HG03432 (cell line): Measurements from ENCODE around the gene NCAM1.

ENCODE experiments used
- ATAC-seq: cut with Tn5 transposase; IDR thresholded peaks from one replicate; pipeline ENCODE4 v1.9.1; 2021; ENCODE audit warnings: mild to moderate bottlenecking, moderate library complexity; ENCODE audit not compliant: unreplicated experiment

The NCAM1 gene

GRCh38 chr11:113124578-113124977 is 163.4 kb downstream of the NCAM1 start:
- ATAC-seq: no peak

- ATAC-seq: no peak
Measured at GRCh38 chr11:113129261-113129992, 168.2 kb downstream of the NCAM1 start.

- ATAC-seq: no peak
Measured at GRCh38 chr11:113131036-113131775, 170.0 kb downstream of the NCAM1 start.

- ATAC-seq: no peak
Measured at GRCh38 chr11:113133071-113133470, 171.9 kb downstream of the NCAM1 start.

- no peak for ATAC-seq
Measured at GRCh38 chr11:113134626-113135025, 173.4 kb downstream of the NCAM1 start.

GRCh38 chr11:113137713-113138529 is 176.7 kb downstream of the NCAM1 start:
- no peak for ATAC-seq

- ATAC-seq: no peak
Measured at GRCh38 chr11:113138731-113139130, 177.5 kb downstream of the NCAM1 start.

- ATAC-seq: no peak
Measured at GRCh38 chr11:113141010-113141409, 179.8 kb downstream of the NCAM1 start.

GRCh38 chr11:113142508-113142907 is 181.3 kb downstream of the NCAM1 start:
- ATAC-seq: no peak

GRCh38 chr11:113147249-113147648 is 186.0 kb downstream of the NCAM1 start:
- no peak for ATAC-seq

GRCh38 chr11:113148076-113148475 is 186.9 kb downstream of the NCAM1 start:
- ATAC-seq: no peak

- no peak for ATAC-seq
Measured at GRCh38 chr11:113148652-113149051, 187.4 kb downstream of the NCAM1 start.

- ATAC-seq: no peak
Measured at GRCh38 chr11:113151521-113151920, 190.3 kb downstream of the NCAM1 start.

GRCh38 chr11:113152500-113152899 is 191.3 kb downstream of the NCAM1 start:
- no peak for ATAC-seq

GRCh38 chr11:113153847-113154246 is 192.6 kb downstream of the NCAM1 start:
- no peak for ATAC-seq

- ATAC-seq: no peak
Measured at GRCh38 chr11:113159988-113160807, 199.0 kb downstream of the NCAM1 start.

GRCh38 chr11:113160808-113161124 is 199.5 kb downstream of the NCAM1 start:
- ATAC-seq: no peak

GRCh38 chr11:113161711-113162591 is 200.7 kb downstream of the NCAM1 start:
- no peak for ATAC-seq

GRCh38 chr11:113162592-113162962 is 201.4 kb downstream of the NCAM1 start:
- ATAC-seq: no peak
